H1 (cell line): ENCODE measurements around the gene MPP2.

Experiments used
- POLR2AphosphoS5 ChIP-seq: IDR thresholded peaks from 2 replicates; pipeline ENCODE4 v1.6.1; 2011; ENCODE audit warnings: low read depth, low read length
- TF ChIP-seq, protein P1 (sequence below), 3 experiments: IDR thresholded peaks; 1 replicate in 2 of 3; 2 replicates in 1 of 3; pipeline versions ENCODE4 v1.5.1 to v1.6.1; 2011; ENCODE audit warnings: low read length in 3 of 3, mild to moderate bottlenecking in 3 of 3, inconsistent platforms in 2 of 3, low read depth in 1 of 3, moderate library complexity in 1 of 3; ENCODE audit not compliant: insufficient read depth in 1 of 3; ENCODE audit errors: control extremely low read depth in 1 of 3

DNA sequence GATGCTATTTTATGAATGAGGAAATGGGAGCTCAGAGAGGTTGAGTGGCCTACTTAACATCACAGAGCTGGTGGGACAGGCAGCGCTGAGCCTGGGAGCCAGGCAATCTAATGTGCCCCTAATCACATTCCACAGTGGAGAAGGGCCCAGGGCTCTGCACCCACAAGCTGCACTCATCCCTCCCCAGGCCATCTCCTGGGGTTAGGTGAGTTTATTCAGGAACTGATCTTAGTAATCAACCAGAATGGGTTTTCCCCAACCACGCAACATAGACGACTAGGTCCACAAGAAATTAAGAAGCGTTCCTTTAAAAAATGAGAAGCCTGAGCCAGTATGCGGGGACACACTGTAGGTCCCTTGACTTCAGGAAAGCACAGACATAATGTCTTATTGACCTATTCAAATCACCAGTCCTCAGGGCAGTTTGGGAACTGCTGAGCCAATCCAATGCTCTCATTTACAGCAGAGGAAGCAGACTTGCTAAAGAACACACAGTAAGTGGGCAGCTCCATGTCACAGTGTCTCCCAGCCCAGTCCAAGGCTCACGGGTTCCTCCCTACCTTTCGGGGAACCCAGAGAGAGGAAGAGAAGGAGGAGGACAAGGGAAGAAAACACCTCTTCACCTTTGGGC, 76.7 kb downstream of the MPP2 start:
- TF ChIP-seq, protein P1, sequence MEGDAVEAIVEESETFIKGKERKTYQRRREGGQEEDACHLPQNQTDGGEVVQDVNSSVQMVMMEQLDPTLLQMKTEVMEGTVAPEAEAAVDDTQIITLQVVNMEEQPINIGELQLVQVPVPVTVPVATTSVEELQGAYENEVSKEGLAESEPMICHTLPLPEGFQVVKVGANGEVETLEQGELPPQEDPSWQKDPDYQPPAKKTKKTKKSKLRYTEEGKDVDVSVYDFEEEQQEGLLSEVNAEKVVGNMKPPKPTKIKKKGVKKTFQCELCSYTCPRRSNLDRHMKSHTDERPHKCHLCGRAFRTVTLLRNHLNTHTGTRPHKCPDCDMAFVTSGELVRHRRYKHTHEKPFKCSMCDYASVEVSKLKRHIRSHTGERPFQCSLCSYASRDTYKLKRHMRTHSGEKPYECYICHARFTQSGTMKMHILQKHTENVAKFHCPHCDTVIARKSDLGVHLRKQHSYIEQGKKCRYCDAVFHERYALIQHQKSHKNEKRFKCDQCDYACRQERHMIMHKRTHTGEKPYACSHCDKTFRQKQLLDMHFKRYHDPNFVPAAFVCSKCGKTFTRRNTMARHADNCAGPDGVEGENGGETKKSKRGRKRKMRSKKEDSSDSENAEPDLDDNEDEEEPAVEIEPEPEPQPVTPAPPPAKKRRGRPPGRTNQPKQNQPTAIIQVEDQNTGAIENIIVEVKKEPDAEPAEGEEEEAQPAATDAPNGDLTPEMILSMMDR (IDR thresholded peaks at IDR 0.05; ENCODE audit: control extremely low read depth in 1 of 3, insufficient read depth in 1 of 3, low read depth in 1 of 3, low read length in 3 of 3), result no peak
- no peak for TF ChIP-seq POLR2AphosphoS5
